GM21786 (cell line): ENCODE data around the gene ZNF664.

Experiments
- ATAC-seq: cut with Tn5 transposase; IDR thresholded peaks from one replicate; pipeline ENCODE4 v1.9.1; 2021; ENCODE audit not compliant: unreplicated experiment

Gene ZNF664

GRCh38 chr12:124007826-124008570 lies 35.0 kb downstream of the ZNF664 start:
- ATAC-seq: no peak

GRCh38 chr12:124008595-124008994 lies 35.6 kb downstream of the ZNF664 start:
- no peak for ATAC-seq

GRCh38 chr12:124009781-124010180 lies 36.8 kb downstream of the ZNF664 start:
- ATAC-seq: no peak

GRCh38 chr12:124010687-124011086 lies 37.7 kb downstream of the ZNF664 start:
- no peak for ATAC-seq

- ATAC-seq: no peak
Measured at GRCh38 chr12:124011435-124012115, 38.6 kb downstream of the ZNF664 start.

- no peak for ATAC-seq
Measured at GRCh38 chr12:124013073-124013472, 40.1 kb downstream of the ZNF664 start.

GRCh38 chr12:124015494-124016461 lies 42.8 kb downstream of the ZNF664 start:
- ATAC-seq: no peak

- ATAC-seq: no peak
Measured at GRCh38 chr12:124017064-124017463, 44.0 kb downstream of the ZNF664 start.

- ATAC-seq: no peak
Measured at GRCh38 chr12:124018539-124018938, 45.5 kb downstream of the ZNF664 start.

GRCh38 chr12:124019115-124019514 lies 46.1 kb downstream of the ZNF664 start:
- ATAC-seq: no peak

- no peak for ATAC-seq
Measured at GRCh38 chr12:124020514-124020949, 47.5 kb downstream of the ZNF664 start.

GRCh38 chr12:124021007-124021406 lies 48.0 kb downstream of the ZNF664 start:
- no peak for ATAC-seq

- ATAC-seq: no peak
Measured at GRCh38 chr12:124022161-124022560, 49.1 kb downstream of the ZNF664 start.

GRCh38 chr12:124024263-124024678 lies 51.3 kb downstream of the ZNF664 start:
- no peak for ATAC-seq

- ATAC-seq: no peak
Measured at GRCh38 chr12:124024776-124025175, 51.8 kb downstream of the ZNF664 start.

GRCh38 chr12:124025661-124026060 lies 52.6 kb downstream of the ZNF664 start:
- ATAC-seq: no peak

GRCh38 chr12:124026755-124027745 lies 54.0 kb downstream of the ZNF664 start:
- no peak for ATAC-seq

GRCh38 chr12:124027753-124028554 lies 54.9 kb downstream of the ZNF664 start:
- no peak for ATAC-seq

GRCh38 chr12:124028555-124028925 lies 55.5 kb downstream of the ZNF664 start:
- ATAC-seq: no peak
